ENCODE results near the gene HS3ST5.
"Not testable (repeated sequence)": the region's sequence is repeated elsewhere in the genome, so short reads cannot be mapped to it uniquely, and the experiment has no call there.

HS3ST5 gene

DNA sequence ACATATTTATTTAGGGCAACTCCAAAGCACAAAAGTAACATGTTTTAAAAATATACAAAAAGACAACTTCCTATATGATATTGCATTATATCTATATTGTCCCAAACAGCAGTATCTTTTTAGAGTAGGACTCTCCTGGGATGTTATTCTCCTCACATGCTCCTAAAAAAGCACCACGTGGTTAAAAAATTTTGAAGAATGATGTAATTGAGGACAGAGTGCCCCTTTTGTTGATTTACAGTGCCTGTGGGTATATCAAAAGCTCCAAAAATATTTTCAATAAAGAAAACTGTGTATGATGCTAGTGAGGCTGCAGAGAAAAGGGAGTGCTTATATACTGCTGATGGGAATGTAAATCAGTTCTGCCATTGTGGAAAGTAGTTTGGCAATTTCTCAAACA lies 241.6 kb downstream of the HS3ST5 start:
- in situ Hi-C loops (cut with HindIII; ENCODE audit: low sequenced_read_pairs): no loop called here

DNA sequence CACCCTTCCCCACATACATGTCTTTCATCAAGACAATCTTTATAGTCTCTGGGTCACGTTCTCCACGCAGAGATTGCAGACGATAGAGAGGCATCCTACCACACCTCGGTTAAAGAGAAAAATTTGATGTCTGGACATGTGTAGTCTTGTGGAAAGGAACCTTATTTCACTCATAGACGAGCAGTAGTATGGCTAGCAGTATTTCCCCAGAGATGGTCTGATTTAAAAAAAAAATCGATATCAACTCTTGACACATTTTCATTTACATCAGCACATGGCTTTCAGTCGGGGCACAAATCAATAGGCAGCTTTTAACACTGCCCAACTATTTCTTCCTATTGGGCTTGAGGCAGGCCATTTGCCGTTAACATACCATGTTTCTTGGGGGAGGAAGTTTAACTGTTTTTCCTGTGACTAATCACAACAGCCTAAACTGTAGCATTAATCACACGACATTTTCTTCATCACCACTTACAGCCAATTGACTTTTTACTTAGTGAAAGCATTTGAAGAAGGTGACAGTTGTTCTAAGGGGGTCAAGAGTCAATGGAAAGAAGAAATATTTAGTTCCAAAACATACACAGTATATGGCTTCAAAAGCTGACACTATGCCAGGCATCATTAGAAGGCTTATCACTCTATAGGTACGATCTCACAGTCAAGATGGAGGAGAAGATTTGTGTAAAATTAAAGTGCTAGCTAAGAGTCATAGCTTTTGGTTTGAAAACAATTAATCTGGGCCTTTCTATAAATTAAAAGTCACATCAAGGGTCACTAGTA lies 242.4 kb downstream of the HS3ST5 start:
- in situ Hi-C loops (cut with HindIII; ENCODE audit: low sequenced_read_pairs): no loop called here

DNA sequence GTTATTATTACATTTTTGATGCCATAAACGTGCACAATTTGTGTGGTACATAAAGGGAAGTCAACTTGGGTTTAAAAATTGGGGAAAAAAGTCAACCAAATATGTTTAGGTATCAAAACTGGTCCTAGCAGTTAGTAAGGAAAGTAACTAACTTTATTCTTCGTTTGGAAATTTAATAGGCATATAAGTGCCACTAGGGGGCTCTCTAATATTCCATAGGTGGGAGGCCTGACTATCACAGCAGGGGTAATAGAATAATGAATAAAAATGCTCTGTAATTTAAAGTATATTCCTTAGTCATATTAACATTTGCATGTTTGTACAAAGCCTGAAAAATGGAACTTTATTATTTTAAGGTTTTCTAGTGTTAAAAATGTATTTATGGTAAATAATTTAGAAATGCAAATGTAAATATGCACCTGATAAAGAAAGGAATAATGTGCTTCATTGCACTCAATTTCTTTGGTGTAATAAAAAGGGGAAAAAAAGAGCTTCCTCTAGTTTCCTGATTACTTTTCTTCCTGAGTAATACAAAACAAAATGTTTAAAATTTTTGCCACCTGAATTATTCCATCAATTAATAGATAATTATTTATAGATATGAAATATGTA lies 246.2 kb downstream of the HS3ST5 start:
- in situ Hi-C loops (cut with HindIII; ENCODE audit: low sequenced_read_pairs): no loop called here

DNA sequence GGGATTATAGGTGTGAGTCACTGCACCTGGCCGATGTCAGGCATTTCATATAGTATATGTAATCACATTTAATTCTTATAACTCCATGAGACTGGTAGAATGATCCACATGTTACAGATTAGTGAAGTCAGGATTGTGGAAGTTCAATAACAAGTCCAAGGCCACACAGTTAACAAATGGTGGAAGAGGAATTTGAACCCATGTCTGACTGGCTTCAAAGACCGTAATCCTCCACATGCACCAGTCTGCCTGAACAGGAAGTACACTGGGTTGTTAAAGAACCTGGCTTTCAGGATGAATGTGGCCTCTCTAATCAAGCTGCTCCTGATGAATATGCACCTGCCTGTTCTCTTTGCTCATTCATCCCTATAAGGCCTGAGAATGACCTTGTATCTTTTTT lies 249.9 kb downstream of the HS3ST5 start:
- in situ Hi-C loops (cut with HindIII; ENCODE audit: low sequenced_read_pairs): no loop called here

DNA sequence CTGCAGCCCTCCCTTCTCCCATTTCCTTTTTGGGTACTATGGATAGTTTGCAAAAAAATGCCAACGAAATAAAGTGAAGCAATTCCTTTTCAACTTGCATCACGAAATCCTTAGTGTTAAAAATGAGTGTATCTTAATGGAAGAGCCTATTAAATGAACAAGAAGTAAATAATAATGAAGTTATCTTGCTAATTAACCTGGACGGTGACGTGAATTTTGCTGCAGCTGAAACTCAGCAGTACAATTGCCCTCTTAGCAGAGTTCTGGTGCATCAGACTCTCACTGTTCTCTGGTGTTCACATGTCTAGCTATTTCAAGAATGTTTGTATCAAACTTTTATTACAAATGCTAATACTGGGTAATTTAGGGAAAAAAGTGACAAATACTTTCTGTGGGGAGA lies 252.2 kb downstream of the HS3ST5 start:
- in situ Hi-C loops (cut with HindIII; ENCODE audit: low sequenced_read_pairs): no loop called here

DNA sequence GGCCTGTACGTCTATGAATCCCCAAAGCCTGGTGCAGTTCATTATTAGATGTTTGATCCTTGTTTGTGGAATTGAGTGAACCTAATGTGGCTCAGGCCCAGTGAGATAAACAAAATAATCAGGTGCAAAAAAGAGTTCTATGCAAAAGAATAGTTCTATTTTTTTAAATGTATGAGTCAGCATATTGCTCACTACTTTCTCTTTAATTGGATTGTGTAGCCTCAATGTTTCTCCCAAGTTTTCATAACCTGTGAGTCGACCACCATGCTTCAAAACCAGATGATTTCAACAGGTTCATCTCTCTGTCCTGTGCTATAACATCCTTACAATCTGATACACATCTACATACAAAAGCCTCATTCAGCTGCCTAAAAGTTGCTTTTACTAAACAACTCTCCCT lies 255.3 kb downstream of the HS3ST5 start:
- in situ Hi-C loops (cut with HindIII; ENCODE audit: low sequenced_read_pairs): no loop called here

DNA sequence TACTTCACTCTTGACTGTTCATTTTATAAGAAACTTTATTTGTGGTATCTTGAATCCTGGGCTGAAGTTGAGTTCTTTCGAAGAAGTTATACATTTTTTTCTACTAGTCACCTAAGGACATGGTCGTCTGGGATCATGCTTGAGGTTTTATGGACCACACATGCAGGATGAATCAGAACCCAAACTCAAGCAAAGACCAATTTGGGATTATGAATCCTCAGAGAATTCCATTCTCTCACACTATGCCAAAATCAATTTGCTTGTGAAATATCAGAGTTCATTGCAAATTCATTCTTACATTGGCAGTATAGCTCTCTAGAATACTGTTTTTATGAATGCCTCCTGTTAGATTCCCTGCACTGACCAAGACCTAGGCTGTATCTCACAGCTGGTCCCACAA lies 257.6 kb downstream of the HS3ST5 start:
- in situ Hi-C loops (cut with HindIII; ENCODE audit: low sequenced_read_pairs): no loop called here

DNA sequence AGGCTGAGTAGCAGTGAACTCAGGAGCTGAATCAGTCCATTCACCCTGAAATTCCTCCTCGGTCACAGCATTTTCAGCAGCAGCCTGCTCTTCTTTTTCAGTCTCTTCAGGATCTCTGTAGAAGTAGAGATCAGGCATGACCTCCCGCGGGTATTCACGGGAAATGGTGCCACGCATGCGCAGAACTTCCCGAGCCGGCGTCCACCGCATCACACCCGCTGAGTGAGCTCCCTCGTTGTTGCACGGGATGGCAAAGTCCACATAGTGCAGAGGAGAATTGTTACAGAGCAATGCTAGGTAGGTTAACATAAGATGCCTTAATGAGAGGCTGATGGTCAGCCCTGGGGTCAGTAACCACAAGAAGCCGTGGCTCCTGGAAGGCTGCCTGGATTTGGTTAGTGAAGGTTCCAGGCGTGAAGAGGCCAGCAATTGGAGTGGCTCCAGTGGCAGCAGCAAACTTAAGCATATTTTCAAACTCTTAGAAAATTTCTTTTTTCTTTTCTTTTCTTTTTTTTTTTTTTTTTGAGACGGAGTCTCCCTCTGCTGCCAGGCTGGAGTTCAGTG lies 258.4 kb downstream of the HS3ST5 start:
- in situ Hi-C loops (cut with HindIII; ENCODE audit: low sequenced_read_pairs): no loop called here

DNA sequence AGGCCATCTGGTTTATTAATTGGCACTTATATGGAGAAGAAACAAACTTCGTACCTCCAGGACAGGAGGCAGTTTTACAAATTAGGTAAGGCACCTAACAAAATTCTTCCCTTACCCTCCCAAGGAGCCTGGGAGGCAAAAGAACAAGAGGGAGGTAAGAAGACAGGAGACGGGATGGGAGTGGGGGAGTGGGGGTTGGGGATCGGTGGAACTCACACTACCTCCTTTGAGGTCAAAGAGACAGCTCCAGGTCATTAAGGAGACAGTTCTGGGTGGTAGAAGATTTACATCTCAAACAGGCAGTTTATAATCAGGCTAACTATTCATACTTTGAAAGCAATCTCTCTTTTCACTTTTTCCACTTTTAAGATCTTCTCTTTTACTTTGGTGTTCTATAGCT lies 259.6 kb downstream of the HS3ST5 start:
- in situ Hi-C loops (cut with HindIII; ENCODE audit: low sequenced_read_pairs): no loop called here

DNA sequence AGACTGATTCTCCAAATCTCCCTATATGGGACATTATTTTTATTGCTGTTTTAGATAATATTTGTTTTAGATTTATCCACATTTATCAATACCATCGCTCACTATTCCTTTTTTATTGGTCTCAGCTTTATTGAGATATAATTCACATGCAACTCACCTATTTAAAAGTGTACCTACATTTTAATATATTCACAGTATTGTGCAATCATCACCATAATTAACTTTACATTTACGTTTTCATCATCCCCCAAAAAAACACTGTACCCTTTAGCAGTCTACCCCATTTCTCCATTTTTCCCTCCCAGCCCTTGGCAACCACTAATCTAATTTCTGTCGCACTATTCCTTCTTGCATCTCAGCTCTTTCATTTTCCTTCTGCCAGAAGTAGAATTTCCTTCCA lies 261.1 kb downstream of the HS3ST5 start:
- in situ Hi-C loops (cut with HindIII; ENCODE audit: low sequenced_read_pairs): no loop called here

DNA sequence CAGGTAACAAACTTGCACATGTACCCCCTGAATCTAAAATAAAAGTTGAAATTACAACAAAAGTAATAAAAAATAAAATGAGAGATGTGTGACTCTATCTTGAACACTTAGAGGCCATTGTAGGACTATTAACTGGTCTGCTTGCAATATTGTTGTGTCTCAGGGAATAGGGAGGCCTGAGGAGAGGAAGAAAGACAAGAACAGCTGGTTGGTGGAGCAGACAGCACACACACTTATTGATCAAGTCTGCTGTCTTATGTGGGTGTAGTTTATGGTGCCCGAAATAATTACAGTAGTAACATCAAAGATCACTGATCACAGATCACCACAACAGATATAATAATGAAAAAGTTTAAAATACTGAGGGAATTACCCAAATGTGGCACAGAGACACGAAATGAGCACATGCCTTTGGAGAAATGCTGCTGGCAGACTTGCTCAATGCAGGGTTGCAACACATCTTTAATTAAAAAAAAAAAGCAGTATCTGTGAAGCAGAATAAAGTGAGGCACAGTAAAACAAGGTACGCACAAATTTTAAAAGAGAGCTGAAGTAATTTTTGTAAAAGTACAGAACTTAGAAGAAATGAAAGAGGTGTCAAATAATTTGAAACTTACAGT lies 261.8 kb downstream of the HS3ST5 start:
- in situ Hi-C loops (cut with HindIII; ENCODE audit: low sequenced_read_pairs): no loop called here

DNA sequence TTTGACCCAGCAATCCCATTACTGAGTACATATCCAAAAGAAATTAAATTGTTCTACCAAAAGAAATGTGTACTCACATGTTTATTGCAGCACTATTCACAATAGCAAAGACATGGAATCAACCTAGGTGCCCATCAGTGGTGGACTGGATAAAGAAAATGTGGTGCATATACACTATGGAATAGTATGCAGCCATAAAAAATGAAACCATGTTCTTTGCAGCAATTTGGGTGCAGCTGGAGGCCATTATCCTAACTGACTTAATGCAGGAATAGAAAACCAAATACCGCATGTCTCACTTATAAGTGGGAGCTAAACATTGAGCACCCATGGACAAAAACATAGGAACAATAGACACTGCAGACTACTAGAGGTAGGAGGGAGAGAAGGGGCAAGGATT lies 262.4 kb downstream of the HS3ST5 start:
- in situ Hi-C loops (cut with HindIII; ENCODE audit: low sequenced_read_pairs): not testable (repeated sequence)

DNA sequence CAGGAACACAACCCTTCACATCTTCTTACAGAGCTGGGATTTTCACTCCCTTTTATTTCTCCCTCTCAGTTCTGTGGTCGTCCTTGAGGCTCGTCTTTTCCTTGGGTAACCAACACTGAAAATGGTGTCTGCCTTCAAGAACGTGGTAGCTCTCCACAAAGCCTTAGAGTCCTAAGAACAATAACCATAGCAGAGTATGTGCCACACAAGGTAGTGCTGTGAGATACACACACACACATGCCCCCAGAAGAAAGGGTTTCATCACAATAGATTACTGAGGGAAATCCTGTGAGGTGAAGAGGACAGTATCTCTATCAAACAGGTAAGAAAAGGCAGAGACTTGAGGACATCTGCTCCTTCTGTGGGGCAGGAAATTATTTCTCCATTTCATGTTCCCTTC lies 267.0 kb downstream of the HS3ST5 start:
- in situ Hi-C loops (cut with HindIII; ENCODE audit: low sequenced_read_pairs): no loop called here

DNA sequence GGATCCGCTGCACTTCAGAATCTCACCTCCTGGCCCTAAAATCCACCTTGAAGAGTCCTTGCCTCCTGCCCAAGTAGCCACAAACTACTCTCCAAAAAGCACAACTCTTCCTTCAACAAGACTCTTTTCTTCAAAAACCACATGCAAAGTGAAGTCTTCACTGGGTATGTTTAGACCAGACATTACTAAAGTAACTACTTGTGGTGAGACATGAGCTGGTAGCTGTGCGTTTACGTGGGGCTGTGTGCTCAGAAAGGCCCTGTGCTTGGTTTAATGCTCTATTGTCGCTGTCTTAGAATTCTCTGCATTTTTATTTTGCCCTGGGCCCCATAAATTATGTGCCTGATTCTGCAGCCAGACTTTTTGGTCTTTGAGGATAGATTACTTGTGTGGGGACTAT lies 267.5 kb downstream of the HS3ST5 start:
- in situ Hi-C loops (cut with HindIII; ENCODE audit: low sequenced_read_pairs): no loop called here

DNA sequence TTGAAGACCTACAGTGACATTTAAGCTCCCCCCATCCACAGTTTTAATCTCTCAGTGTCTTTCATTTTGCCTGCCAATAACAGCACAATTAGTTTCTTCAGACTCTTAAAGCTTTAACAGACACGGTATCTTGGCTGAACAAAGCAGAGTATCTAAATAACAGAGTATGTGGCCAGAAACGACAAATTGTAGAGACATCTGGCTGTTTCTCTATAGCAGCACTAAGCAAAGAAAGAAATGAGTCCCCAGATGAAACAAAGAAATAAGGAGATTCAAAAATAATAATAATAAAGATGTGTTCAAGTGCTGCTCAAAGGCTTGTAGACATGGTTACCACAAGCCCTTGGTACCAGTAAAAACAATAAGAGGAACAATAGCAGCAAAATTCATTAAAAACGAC lies 274.1 kb downstream of the HS3ST5 start:
- in situ Hi-C loops (cut with HindIII; ENCODE audit: low sequenced_read_pairs): no loop called here

DNA sequence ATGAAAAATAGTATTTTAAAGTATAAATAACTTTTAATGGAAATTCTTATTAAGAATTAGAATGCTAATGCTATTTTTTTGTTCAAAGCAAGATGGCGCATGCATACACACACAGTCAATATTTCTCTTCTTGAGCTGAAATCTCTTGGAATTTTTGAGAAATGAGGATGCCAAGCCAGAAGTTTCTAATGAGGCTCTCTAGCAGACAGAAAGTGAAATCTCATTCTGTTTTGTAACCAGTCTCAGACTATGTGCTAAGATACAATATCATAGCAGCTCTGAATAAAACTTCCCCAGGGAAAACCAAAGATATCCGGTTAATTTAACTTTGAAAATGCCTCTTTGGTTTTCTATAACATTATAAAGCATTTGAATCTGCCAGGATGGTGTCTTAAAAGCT lies 274.7 kb downstream of the HS3ST5 start:
- in situ Hi-C loops (cut with HindIII; ENCODE audit: low sequenced_read_pairs): no loop called here

DNA sequence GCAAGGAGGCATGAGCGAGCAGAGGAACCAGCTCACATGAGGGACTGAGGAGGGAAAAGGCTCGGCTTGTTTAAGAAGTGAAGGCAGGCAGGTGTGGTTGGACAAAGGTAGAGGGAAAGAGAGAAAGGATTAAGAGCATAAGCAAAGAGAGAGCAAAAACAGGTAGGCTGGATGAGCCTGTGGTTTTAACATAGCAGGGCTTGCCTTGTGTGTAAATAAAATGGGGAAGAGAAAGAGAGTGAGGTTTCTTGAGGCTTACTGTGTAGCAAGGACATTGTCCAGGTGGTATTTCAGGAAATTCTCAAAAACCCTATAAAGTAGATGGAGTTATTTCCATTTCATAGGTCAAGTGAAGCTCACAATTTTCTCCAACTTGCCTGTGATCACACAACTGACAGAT lies 278.0 kb downstream of the HS3ST5 start:
- in situ Hi-C loops (cut with HindIII; ENCODE audit: low sequenced_read_pairs): no loop called here

DNA sequence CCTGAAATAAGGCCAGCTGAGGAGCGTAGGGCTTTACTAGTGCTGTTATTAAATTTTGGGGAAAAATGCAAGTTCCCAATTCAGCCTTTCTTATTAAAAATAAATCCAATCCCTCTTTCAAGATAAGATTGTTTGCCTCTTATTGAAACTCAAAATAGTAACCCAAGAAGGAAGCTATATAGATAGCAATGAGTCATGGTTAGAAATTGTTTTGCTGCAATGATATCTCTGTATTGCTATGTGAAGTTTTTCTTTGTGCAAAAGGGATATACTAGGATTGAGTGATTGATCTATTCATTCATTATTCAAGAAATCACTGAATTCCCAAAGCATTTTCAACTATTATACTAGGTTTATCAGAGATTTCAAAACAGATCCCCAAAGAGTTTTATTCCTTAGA lies 278.9 kb downstream of the HS3ST5 start:
- in situ Hi-C loops (cut with HindIII; ENCODE audit: low sequenced_read_pairs): no loop called here

DNA sequence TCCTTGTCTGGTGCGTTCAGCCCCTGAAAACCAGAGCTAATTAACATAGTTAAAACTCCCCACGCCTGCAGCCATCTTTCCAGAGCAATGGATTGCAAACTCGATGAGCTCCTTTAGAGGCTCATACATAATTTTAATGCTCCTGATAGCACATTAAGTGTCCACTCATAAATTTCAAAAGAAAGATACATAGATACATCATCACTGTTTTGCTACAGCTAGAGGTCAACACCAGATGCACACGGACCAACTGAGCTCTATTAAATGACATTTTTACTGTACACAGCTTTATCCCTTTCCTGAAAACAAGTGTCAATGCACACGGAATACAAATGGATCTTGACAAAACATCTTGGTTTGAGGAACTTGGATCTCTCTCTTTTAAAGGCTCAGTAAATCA lies 280.6 kb downstream of the HS3ST5 start:
- in situ Hi-C loops (cut with HindIII; ENCODE audit: low sequenced_read_pairs): no loop called here

DNA sequence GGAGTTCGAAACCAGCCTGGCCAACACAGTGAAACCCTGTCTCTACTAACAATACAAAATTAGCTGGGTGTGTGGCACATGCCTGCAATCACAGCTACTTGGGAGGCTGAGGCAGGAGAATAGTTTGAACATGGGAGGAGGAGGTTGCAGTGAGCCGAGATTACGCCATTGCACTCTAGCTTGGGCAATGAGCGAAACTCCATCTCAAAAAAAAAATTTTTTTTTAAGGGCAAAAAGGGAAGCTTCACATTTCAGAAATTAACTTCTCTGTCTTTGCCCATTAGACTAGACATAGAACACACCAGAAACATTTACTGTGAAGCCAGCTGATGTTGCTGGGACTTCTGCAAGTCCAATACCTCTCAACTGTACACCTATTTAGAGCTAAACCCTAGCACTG lies 281.1 kb downstream of the HS3ST5 start:
- in situ Hi-C loops (cut with HindIII; ENCODE audit: low sequenced_read_pairs): no loop called here

DNA sequence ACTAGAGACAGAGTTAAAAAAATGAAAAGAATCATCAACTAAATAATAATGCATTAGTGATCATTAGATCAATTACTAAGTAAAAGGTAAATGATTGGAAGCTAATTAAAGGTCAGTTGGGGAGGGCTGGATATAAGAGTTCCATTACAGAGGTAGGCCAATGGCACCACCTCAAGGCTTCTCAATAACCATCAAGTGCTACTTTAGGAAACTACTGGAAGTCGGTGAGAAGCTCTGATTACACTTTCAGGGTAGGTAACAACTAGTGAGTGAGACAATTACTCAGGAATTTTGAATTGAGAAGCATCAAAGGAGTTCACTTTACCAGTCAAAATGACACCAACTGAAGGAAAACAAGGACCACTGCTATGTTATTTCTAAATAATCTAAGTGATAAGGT lies 281.7 kb downstream of the HS3ST5 start:
- in situ Hi-C loops (cut with HindIII; ENCODE audit: low sequenced_read_pairs): no loop called here

DNA sequence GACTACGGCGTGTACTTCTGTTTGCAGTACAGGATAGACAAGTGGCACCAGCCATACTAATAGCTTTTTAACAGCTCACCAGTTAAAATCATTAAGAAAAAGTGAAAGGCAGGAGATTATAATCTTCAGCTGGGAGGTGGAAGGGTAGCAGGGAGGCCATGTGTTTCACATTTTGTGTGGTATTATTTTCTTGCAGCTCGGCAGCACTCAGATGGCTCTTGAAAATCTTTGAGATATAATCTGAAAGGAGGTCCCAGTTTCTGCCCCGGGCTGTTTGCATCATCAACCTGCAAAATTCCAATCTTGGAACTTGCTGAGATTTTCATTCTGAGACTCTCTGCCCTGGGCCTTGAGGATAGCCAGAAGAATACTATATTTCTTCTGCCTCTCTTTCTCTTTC lies 284.4 kb downstream of the HS3ST5 start:
- in situ Hi-C loops (cut with HindIII; ENCODE audit: low sequenced_read_pairs): no loop called here
